ENCODE results near the gene USP2.

Gene USP2

DNA sequence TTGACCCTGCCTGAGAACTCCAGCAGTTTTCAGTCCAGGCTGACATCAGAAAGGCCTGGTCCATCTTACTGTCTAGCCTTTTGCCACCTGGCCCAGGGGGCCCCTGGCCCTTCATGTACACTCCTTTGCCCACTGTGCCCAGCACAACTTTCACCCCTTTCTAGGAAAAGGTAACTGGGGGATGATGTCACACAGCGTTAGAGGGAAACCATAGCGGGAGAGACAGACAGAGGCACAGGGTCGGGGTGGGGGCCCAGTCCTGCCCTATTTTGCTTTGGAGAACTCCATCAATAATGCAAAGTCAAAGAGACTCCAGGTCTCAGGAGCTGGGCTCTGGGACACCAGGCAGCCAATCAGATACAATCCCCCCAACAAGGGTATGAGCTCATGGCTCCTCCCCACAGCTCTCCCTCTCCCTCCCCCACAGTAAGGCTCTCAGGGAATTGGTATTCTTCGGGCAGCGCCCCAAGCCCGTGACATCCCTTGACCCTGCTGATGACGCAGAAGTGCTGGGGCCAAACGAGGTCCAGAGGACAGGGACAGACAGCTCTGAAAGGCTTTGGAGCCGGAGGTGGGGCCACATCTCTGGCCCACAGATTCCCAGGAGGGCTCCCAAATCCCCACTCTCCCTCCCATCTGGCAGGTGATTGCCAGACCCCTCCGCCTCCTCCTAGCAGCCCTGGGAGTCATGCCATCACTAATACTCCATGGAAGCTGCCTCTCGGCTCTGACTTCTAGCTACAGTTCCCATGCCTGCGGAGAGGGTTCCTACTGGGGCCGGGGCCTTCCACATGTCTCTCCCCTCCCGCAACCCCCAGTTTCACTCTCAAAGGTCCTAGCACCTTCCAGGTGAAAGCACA lies 5.9 kb downstream of the USP2 start:
- no peak for DNase-seq

DNA sequence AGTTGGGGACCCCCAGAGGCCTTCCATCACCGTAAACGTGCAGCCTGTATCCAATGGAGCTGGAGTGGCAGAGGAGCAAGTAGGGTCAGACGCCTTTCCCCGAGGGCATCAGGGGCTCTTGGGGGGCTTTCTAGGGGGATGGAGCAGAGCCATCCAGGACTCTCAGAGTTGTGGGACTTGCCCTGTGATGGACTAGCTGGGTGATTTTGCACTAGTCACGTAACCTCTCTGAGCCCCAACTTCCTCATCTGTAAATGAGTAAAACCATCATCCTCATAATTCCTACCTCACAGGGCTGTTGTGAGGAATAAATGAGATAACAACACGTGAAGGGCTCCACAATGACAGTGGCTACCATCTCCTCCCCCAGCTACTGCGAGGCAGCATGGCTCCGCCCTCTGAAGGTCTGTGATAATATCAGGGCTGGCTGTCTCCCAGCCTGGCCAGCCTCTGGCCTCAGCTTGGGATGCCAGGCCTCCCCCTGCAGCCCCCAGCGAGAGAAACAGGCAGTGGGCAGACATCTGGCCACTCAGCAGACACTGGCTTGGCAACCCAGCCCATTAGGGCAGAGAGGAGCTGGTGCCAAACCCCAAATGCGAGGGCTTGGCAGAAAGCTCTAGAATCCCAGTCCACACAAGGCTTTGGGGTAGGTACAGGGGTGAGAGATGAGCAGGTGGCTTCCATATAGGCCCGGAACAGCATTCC lies 6.7 kb downstream of the USP2 start:
- no peak for DNase-seq

DNA sequence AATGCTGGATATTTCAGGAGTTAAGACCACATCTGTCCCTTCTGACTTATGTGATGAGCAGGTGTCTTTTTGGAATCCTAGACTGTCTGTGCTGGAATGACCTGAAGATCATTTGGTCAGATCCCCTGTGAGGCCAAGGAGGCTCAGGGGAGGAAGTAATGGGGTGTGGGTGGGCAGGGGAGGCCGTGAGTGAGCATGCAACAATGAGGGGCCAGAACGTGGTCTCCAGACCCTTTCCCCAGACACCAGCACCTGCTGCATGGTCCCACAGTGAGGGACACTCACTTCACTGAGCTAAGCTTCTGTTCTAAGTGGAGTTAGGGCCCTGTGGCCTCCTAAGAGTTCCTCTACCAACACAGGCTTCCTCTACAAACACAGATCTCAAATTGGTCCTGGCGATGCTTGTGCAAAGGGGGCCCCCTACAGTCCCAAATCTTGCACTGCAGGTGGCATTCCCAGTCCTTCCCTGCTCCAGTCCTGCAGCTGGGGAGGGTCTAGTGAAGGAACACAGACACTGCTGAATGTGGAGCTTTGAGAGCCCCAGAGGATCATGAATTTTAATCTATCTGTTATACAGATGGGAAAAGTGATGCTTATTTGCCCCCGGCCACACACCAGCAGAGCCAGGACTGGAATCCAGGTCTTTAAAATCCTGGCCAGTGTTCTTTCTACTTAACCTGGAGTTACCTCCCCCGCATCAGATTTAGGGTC lies 7.4 kb downstream of the USP2 start:
- peak; percentile 72 for DNase-seq

DNA sequence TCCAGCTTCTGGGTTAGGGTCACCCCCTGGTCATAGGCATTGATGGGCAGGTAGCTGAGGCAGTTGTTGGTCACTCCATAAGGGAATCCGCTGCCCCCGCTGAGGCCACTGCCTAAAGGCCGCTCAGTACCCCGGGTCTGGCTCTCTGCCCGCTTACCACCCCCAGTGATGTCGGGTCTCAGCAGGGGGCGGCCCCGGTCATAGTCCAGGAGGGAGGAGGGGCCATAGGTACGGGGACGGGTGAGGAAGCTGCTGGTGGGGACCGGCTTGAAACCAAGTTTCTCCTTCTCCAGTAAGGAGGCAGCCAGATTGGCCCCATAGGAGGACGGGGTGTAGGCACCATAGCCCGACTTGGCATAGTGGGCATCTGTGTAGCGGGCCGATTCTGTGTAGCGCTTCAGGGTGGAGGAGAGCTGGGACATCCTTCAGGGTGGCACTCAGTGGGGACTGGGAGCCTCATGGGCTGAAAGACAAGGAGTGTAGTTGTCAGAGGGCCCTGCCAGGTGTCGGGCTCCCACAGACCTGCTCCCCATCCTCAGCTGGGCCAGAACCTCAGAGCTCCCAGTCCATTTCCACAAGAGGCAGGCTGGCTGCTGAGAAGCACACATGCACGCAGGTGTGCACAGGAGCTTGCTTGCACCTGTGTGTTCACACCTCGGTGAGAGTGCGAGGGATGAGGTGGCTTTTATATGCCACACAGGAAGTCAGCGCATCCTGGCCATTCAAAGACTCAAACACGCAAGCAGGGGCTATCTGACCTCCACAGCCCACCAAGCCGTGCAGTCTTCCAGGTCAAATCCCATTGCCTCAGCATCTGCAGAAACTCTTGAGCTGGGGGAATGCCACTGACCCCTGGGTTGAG lies 8.2 kb downstream of the USP2 start:
- DNase-seq: no peak

DNA sequence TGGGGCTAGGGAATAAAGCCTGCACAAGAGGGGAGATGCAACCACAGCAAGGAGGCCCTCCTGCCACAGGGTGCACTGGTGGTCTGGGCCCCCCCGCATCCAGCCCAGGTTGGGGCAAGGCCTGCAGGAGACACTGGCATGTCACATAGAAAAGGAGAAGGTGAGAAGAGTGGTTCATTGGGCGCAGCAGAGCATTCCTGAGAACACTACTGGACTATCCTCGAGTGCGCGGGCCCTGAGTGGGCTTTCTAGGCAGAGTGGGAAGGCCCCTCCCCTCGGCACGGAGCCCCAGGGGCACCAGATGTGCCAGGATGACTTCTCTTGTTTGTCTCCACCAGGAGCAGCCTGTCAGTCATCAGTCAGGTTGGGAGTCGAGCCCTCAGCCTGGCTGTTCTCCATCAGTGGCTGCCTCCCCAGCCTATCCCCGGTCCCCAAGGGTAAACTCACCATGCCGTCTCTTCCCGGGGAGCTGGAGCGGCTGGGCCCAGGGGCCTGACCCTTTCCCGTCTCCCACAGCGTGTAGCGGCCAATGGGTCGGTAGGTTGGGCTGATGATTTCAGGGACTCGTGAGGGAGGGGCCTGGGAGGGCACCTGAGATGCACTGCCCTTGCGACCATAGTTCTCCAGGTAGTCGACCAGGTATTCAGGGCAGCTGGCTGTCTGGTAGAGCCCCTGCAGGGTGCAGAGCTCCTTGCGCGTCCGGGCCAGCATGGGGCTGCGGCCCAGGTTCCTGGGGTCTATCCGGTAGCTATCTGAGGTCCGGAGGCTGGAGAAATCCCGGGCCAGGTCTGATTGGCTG lies 9.0 kb downstream of the USP2 start:
- DNase-seq: no peak

DNA sequence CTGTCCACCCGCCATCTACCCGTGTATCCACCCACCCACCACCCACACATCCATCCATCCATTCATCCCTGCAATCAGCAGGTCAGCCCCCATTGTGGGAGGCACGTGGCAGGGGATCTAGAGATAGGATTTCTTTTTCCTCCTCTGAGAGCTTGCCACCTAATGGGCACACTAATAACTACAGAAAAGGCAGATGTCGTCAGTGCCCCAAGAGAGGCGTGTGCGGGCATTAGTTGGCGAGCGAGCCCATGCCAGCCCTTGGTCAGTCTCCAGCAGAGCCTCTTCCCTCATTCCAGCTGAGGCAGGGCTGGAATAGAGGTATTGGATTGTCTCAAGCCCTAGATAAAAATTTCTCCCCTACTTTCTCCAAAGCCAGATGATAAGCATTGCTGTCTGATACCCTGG lies 9.7 kb downstream of the USP2 start:
- peak in 1 of 2 experiments; percentile 35 for DNase-seq

DNA sequence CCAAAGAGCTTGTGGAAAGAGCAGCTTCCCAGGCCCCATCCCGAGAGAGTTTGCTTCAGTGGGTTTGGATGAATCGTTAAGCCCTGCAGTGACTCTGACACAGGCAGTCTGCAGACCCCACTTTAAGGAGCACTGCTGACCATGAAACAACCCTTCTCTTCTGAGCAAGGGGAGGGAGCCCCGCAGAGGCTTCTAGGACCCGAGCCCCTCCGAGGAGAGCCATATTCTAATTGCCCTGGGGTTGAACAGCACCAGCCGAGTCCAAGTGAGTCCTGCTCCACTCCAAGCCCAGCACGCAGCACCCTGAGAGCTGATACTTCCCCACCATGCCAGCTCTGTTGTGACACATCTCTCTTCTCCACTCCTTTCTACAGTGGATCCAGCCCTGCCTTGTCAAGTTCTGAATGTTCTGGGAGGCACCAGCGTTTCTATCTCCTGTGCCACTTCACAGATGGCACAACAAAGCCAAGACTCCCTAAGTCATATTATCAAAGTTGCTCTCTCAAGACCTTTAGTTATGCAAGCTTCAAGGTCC lies 10.4 kb downstream of the USP2 start:
- no peak for DNase-seq

DNA sequence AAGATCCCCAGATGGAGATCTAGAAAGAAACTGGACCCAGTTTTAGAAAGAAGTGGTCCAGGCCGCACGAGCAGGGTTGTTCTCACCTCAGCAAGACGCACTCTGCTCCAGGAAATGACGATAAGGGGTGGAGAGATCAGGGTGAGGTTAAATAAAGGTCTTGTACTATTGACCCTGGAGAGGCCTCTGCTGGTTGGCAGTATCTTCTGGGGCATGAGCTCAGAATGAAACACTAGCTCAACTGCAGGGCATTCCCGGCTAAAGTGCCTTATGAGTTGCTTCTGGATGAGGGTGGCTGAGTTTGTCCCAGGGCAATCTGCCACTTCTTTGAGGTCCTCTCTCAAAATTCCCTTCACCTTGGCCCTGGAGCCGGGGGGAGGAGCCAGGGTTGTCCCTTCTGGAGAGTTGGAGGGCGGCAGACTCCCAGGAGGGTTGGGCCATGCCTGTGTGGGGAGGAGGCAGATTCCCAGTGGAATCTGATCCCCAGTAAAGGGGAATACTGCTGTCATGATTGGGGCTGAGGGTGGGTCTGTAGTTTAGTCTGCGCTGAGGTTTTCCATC lies 10.9 kb downstream of the USP2 start:
- DNase-seq: no peak

DNA sequence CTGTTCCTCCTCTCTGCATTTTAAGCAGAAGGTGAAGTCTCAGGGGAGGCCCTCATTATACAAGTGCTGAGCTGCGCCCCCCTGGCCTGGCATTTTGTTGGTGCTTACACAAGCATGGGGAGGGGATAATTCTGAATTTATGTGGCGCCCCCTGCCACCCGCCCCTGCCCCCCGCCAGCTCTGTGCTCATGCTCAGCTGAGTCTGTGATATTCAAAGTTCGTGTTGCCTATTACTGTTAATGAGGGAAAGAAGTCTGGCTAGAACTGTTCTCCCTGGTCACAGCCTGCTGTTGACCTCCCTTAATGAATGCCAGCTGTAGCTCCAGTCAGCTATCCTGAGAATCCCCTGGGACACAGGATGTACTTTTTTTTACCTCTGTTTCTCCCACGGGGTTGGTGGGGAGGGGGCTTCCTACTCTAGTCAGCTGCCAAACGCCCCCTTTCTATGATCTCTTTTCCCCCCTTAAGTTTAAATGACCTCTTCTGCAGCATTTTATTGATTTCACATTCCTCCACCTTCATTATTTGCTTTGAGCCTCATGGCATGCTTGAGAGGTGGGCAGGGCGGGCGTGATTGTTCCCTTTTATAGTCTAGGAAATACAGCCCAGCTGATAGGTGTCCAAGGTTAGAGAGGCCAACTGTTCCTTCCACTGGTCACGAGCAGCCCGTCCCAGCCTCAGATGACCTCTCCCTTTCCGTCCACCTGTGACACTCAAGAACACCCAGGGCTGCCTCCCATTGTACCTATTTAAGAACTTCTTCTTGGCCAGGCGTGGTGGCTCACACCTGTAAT lies 12.2 kb downstream of the USP2 start:
- DNase-seq: no peak

DNA sequence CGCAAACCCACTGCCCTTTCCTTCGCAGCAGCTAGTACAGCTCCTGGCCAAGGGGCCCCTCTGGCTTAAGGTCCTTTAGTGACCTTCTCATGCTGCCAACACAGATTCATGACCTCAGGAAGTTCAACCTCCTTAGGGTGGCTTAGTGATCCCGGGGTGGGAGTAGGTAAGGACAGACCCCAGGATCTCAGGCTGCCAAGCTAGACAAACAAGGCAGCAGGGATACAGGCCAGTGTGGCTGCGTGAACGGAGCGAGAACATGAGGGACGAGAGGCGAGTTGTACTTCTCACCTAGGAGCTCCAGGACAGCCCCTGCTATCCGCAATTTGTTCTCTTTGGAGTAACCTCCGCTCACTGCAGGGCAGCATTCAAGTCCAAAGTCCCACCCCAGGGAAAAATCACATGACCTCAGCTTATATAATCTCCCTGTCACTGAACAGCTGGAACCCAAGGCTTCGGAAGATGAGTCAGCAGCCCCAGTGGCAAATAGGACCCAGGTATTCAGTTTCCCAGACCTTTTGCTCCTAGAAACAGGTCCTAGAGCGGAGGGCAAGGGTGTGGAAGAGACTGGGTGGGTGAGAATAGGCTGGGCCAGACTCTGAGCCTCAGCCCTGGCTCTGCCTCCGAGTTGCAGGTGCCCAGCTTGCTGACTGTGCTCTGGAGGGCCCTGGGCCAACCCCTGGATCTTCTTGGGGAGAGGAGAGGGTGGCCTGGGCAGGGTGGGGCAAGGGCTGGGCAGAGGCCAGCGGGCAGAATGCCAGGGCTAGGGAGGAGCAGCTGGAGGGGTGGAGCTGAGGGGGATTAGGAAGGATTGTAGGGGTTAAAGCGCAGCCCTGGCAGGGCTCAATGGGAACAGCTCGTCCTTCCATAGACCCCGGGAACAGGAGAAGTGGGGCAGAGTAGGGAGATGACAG lies 13.1 kb downstream of the USP2 start:
- peak in 1 of 2 experiments; percentile 20 for DNase-seq

DNA sequence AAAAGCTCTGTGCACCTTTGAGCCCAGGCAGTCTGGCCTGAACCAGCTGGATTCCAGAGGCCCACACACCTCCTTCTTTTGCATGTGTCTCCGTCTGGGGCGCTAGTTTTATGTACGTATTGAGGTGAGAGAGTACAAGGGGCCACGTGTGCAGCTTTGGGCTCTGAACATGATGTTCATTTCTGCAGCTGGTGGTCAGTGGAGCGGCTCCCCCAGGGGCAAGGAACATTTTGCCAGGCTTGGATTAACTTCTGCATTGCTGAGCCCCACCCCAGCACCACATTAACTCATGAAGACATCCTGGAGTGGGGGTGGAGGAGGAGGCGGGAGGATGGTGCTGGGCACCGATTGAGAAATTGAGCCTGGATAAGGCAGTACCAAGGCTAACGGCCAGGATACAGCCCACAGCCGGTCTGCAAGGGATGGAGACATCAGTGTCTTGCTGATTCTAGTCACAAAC lies 13.8 kb downstream of the USP2 start:
- no peak for DNase-seq

DNA sequence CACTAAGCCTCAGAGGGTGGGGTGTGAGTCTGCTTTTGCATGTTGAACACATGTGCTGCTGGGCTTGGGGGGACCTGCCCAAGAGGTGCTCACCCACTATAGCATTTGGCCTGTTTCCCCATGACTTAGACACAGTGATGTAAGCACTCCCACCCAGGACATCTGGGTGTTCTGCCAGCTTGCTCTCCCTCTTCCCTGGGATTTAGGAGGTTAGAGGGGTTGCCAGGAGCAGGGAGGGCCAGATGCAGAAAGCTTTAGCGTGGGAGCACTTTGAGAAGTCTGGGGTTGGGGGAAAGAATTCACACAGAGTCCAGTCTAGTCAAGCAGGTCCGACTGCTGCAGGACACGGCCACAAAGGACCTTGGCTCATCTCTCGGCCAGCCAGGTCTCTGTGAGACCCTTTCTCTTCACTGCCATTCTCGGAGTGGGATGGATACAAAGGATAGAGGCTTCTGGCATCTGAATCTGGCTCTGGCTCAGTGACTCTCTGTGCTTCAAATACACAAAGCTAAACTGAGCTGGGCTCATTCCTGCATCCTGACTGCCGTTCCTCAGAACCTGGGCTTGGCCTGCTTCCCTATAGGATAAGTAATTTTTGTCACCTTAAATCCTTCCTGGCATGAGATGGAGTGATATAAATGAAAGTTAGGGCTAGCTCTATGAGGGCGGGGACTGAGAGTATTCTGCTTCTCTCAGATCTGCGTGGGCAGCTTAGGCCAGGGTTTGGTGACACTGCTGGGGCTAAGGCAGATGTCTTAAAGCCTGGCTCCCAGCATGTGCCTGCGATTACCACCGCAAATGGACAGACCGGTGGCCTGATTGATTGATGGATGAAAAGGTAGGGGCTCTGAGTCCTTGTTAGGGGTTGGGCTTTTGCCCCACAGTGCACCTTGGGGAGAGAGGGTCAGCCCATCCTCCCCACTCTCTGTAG lies 14.5 kb downstream of the USP2 start:
- DNase-seq: no peak

DNA sequence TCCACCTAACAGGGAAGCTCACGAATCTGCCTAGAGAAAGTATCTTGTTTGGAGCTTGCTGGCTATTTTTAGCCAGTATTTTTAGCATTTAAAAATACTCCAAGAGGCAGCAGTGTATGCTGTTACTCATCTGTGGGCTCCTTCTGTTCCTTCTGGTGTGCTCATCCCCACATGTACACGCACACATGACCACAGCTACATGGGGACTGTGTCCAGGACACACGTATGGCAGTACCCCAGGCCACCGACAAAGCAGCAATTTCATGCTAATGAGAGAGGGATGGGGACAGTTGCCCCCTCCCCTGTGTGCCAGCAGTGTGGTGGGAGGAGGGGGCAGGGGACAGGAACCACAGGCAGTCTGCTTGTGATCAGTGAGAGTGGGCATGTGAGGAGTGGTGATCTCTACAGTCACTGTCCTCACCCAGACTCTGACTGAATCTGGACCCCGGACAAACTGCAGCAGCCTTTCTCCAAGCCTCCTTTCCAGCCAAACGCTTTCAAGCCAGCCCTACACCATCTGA lies 16.4 kb downstream of the USP2 start:
- DNase-seq: no peak

DNA sequence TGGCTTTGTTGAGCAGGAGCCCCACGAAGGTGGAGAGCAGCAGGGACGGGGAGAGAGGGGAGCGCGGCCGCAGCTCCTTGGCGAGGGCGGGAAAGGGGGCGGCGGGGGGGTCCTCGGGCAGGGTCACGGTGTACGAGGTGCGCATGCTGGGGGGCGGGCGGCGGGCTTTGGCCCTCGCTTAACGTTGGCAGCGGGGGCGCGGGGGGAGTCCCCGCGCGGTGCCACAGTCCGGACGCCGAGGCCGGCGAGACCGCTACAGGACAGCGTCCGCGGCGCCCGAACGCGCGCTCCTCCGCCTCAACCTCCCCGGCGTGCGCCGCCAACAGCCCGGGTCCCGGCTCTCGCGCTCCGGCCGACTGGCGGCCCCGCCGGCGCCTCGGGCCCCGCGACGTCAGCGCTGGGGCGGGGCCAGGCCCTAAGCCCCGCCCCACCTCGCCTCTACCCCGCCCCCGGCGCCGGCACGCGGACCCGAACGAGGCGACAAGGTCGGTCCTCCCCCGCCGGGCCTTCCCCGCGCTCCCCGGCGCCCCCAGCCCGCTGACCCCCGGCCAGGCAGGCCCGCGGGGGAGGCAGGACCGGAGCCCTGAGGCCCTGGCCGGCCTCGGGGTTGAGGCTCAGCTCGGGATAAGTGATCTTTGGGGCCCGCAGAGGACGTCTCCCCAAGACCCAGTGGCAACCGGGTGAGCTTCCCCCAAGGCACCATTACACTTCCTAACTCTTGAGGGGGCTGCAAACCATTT lies 17.5 kb downstream of the USP2 start:
- DNase-seq: peak; percentile 42 to 61

DNA sequence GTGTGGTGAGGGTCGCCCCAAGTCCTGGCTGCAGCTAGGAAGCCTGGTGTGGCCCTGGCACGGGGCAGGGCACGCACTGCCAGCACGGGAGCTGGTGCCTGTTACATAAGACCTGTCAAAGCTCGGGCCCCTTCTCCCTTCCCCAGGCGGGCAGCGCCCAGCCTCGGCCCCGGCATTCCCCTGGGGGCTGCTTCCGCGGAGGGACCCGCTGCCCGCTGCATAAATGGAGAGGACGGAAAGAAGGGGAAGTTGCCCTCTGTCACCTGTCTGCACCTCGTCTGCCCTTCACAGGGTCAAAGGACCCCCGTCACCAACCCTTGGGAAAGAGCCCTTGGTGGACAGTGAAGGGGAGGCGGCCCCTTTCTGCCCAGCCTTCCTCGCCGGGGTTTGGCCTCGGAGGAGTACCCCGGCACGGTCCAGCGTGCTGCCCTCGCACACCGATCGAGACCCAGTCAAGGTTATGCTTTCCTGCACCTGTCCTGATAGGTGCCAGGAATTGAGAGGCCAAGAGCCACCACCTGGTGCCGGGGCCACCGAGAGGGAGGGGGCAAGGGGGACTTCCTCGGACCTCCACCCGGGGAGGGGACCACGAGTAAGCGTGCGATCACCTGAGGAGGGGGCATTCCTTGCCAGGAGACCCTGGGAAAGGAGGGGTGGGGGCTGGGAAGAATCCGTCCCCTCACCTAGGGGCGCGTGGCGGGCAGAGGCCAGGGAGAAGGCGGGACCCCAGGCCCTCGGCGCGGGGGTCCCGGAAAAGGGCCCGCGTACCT lies 18.2 kb downstream of the USP2 start:
- no peak for DNase-seq

DNA sequence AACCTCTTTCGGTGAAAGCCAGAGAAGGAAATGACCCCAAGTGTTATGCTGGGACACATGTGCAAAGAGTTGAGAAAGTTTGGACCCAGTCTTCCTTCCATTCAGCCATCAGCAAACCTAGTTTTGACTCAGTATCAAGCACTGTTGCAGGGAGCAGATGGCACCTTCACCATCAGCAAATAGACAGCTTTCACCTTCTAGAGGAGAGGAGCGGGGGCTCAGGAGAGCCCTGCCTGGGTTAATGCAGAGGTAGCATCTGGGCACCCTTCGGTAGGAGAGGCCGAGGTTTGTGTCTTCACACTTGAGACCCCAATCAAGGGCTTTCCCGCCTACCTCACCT lies 18.8 kb downstream of the USP2 start:
- DNase-seq: no peak
